Spleen (tissue), 7 donors: ENCODE data around the gene POLA2.

ENCODE experiments used
- CTCF ChIP-seq, 11 experiments: fragments of 200-600 bp in 7 of 11; fragments of 450-650 bp in 4 of 11; sonication (generic) in 4 of 11; IDR thresholded peaks in 8 of 11; conservative IDR thresholded peaks in 3 of 11; 1 replicate in 7 of 11; 2 replicates in 4 of 11; pipeline versions ENCODE4 v1.4.0 to v1.8.0; 2016 to 2021; ENCODE audit warnings: antibody characterized with exemption in 11 of 11, inconsistent platforms in 4 of 11, mild to moderate bottlenecking in 1 of 11
- POLR2A ChIP-seq, 3 donors: fragments of 450-650 bp; IDR thresholded peaks; one replicate each; pipeline ENCODE4 v1.5.1; 2017; ENCODE audit warnings: antibody characterized with exemption in 3 of 3, mild to moderate bottlenecking in 1 of 3
- donor health status: DM: no; HTN: no; CAD: no; lungs with moderate emphysema.
- donor health status: DM: no; HTN: no; CAD: no.
- donor health status: DM: no; HTN: no; CAD: no.

GRCh38 chr11:65330544-65330943 lies 68.8 kb downstream of the POLA2 start:
- no peak for TF ChIP-seq CTCF (IDR thresholded peaks at IDR 0.05 in 8 of 11, conservative IDR thresholded peaks at IDR 0.05 in 3 of 11)
- TF ChIP-seq POLR2A (IDR thresholded peaks at IDR 0.05) = no peak
